Measurements from ENCODE around the gene GPC5. TPM values are rescaled to one million over a fixed set of nuclear protein-coding genes. Genes with fewer than 3 reads are reported as not detected.

GPC5 gene
- total RNA-seq, 1 experiment from 2014 or later = 0.15 TPM

DNA sequence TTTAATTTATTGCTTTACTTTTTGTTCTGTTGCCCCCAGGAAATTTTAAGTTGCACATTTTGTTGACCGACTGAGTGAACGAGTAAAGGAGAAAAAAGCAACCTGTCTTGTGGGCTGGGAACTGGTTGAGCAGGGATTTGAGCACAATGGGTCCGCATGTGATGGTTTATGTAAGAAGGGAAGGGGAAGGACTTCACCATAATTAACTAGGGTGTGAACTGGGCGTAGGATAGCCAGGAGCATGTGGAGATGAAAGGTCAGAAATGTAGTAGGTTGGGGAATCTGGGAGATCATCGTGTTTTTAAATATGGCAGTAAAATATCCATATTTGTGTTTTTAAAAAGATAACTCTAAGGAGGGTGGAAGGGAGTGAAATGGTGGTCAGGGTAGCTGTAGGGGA is 99.9 kb downstream of the GPC5 start:
- TF ChIP-seq, protein P1, sequence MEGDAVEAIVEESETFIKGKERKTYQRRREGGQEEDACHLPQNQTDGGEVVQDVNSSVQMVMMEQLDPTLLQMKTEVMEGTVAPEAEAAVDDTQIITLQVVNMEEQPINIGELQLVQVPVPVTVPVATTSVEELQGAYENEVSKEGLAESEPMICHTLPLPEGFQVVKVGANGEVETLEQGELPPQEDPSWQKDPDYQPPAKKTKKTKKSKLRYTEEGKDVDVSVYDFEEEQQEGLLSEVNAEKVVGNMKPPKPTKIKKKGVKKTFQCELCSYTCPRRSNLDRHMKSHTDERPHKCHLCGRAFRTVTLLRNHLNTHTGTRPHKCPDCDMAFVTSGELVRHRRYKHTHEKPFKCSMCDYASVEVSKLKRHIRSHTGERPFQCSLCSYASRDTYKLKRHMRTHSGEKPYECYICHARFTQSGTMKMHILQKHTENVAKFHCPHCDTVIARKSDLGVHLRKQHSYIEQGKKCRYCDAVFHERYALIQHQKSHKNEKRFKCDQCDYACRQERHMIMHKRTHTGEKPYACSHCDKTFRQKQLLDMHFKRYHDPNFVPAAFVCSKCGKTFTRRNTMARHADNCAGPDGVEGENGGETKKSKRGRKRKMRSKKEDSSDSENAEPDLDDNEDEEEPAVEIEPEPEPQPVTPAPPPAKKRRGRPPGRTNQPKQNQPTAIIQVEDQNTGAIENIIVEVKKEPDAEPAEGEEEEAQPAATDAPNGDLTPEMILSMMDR (conservative IDR thresholded peaks at IDR 0.05) = no peak
- Histone ChIP-seq H3K4me1 (ENCODE audit: insufficient read depth, low read length) (no peaks in the 10 kb centered on the region), H3K56ac (ENCODE audit: insufficient read length, low read depth, low read length) (no peak overlapping the region), H2BK120ac (ENCODE audit: low read depth, low read length, poor library complexity, severe bottlenecking) (no peak overlapping the region), H3K14ac (ENCODE audit: insufficient read depth, low read length) (no peak overlapping the region), H3K4ac (ENCODE audit: low read depth, low read length) (no peak overlapping the region), H2BK12ac (ENCODE audit: insufficient read length, low read depth, low read length) (no peak overlapping the region), H3K27me3 (ENCODE audit: insufficient read depth, low read length) (no peaks in the 10 kb centered on the region), H2BK5ac (ENCODE audit: insufficient read length, low read length) (no peak overlapping the region), H2BK20ac (ENCODE audit: low read depth, low read length, poor library complexity, severe bottlenecking) (no peak overlapping the region), H2AFZ (ENCODE audit: low read length) (no peak overlapping the region), H3K27ac (ENCODE audit: insufficient read length, low read depth, low read length) (no peak overlapping the region), H4K20me1 (ENCODE audit: control insufficient read depth, insufficient read depth, insufficient read length) (no peaks in the 10 kb centered on the region), H2BK15ac (ENCODE audit: low read depth, low read length) (no peak overlapping the region), H4K91ac (ENCODE audit: insufficient read length, low read depth, low read length) (no peak overlapping the region), H3K79me2 (ENCODE audit: insufficient read depth, low read length) (no peaks in the 10 kb centered on the region), H3K23me2 (ENCODE audit: insufficient read length, low read depth, low read length, poor library complexity, severe bottlenecking) (no peaks in the 10 kb centered on the region), H3K79me1 (ENCODE audit: insufficient read depth, low read depth, low read length, poor library complexity, severe bottlenecking) (no peaks in the 10 kb centered on the region), H3K18ac (ENCODE audit: insufficient read length, low read depth, low read length) (no peak overlapping the region), H4K5ac (ENCODE audit: insufficient read length, low read depth, low read length) (no peak overlapping the region), H3K4me2 (ENCODE audit: insufficient read depth, insufficient read length, low read length) (no peak overlapping the region), H3K9ac (ENCODE audit: extremely low read depth, insufficient read length, low read length) (no peak overlapping the region), H3K23ac (ENCODE audit: insufficient read length, low read depth, low read length) (no peak overlapping the region), H3K9me3 (ENCODE audit: control insufficient read depth, low read depth, low read length) (no peaks in the 10 kb centered on the region), H3T11ph (ENCODE audit: low read length) (no peak overlapping the region), H2AK5ac (ENCODE audit: insufficient read length, low read length) (no peak overlapping the region), H4K8ac (replicated peaks; ENCODE audit: insufficient read length, low read depth, low read length) (no peak overlapping the region)
- H3K4me1 Mint-ChIP-seq = peaks cover 3 to 12% of the 10 kb centered on the region in 2 experiments
- WGBS (ENCODE audit: extremely low coverage, insufficient read length, low lambda C conversion rate) = no CpG with 5 or more reads among the region's 5 CpGs
- H3K4me3 Mint-ChIP-seq = no peak overlapping the region
- no peaks in the 10 kb centered on the region; a peak in 1 of 5 replicates for H3K9me3 Mint-ChIP-seq
- H3K36me3 Mint-ChIP-seq (ENCODE audit: insufficient read depth in 1 of 3, low read depth in 3 of 3) = peaks cover 0 to 1% (median 0%) of the 10 kb centered on the region in 3 experiments; a peak in 1 of 7 replicates
- H3K27me3 Mint-ChIP-seq (ENCODE audit: low read depth) = peaks cover 1% of the 10 kb centered on the region; the same call in 1 of the 2 replicates
- DNase-seq = no peak
- H3K27ac Mint-ChIP-seq = no peak overlapping the region; a peak in 2 of 7 replicates

Measured in H9 (cell line).